ENCODE measurements around the gene WDR17. TPM values are rescaled to one million over a fixed set of nuclear protein-coding genes. Genes with fewer than 3 reads are reported as not detected.

The WDR17 gene
- total and polyA plus RNA-seq, 2 donors (not counting 1 experiment from before 2014, with no cell fraction given), result 1.7 to 4.5 TPM

- H3K36me3 ChIP-seq (ENCODE audit: control insufficient read depth, insufficient read depth, low read length), result no peaks in the 10 kb centered on the region
- H3K9me3 ChIP-seq (ENCODE audit: control insufficient read depth, insufficient read depth, low read depth, low read length), result no peaks in the 10 kb centered on the region
- H3K27ac ChIP-seq (ENCODE audit: insufficient read depth, low read length), result no peak overlapping the region
- H2AFZ ChIP-seq (ENCODE audit: low read length), result no peak overlapping the region
- H3K4me2 ChIP-seq (ENCODE audit: extremely low read depth, insufficient read depth, low read length), result no peak overlapping the region
- H3K4me1 ChIP-seq (ENCODE audit: control insufficient read depth, extremely low read depth, insufficient read depth, low read length), result no peaks in the 10 kb centered on the region
- no peak for DNase-seq (ENCODE audit: low read depth in 2 of 2)
- H3K9ac ChIP-seq (ENCODE audit: insufficient read depth, low read length), result no peak overlapping the region
- no peaks in the 10 kb centered on the region for H3K27me3 ChIP-seq (ENCODE audit: control insufficient read depth, insufficient read depth, low read length)
- no peak overlapping the region for H3K4me3 ChIP-seq (replicated peaks in 1 of 4; ENCODE audit: control extremely low read depth in 1 of 4, insufficient read depth in 1 of 4, low read depth in 3 of 4, low read length in 4 of 4)
- no peaks in the 10 kb centered on the region for H3K79me2 ChIP-seq (ENCODE audit: control insufficient read depth, insufficient read depth, low read length)
- no peak for TF ChIP-seq EZH2 (IDR thresholded peaks at IDR 0.05; ENCODE audit: low read length, missing control alignments)
- TF ChIP-seq CTCF (conservative IDR thresholded peaks at IDR 0.05 in 1 of 2, IDR thresholded peaks at IDR 0.05 in 1 of 2; ENCODE audit: low read depth in 1 of 2, low read length in 2 of 2), result no peak
- H4K20me1 ChIP-seq (ENCODE audit: control insufficient read depth, extremely low read depth, insufficient read depth, low read length), result no peaks in the 10 kb centered on the region
Measured at GRCh38 chr4:176030391-176030790, 35.2 kb upstream of the WDR17 start.

- no peak overlapping the region for H3K9ac ChIP-seq (ENCODE audit: insufficient read depth, low read length)
- H3K27ac ChIP-seq (ENCODE audit: insufficient read depth, low read length), result no peak overlapping the region
- H3K36me3 ChIP-seq (ENCODE audit: control insufficient read depth, insufficient read depth, low read length), result no peaks in the 10 kb centered on the region
- H4K20me1 ChIP-seq (ENCODE audit: control insufficient read depth, extremely low read depth, insufficient read depth, low read length), result no peaks in the 10 kb centered on the region
- no peak for DNase-seq (ENCODE audit: low read depth in 2 of 2)
- no peaks in the 10 kb centered on the region for H3K4me1 ChIP-seq (ENCODE audit: control insufficient read depth, extremely low read depth, insufficient read depth, low read length)
- no peaks in the 10 kb centered on the region for H3K9me3 ChIP-seq (ENCODE audit: control insufficient read depth, insufficient read depth, low read depth, low read length)
- H3K4me2 ChIP-seq (ENCODE audit: extremely low read depth, insufficient read depth, low read length), result no peak overlapping the region
- H3K4me3 ChIP-seq (replicated peaks in 1 of 4; ENCODE audit: control extremely low read depth in 1 of 4, insufficient read depth in 1 of 4, low read depth in 3 of 4, low read length in 4 of 4), result no peak overlapping the region
- TF ChIP-seq EZH2 (IDR thresholded peaks at IDR 0.05; ENCODE audit: low read length, missing control alignments) (no peak), CTCF (conservative IDR thresholded peaks at IDR 0.05 in 1 of 2, IDR thresholded peaks at IDR 0.05 in 1 of 2; ENCODE audit: low read depth in 1 of 2, low read length in 2 of 2) (no peak)
- H3K79me2 ChIP-seq (ENCODE audit: control insufficient read depth, insufficient read depth, low read length), result no peaks in the 10 kb centered on the region
- H3K27me3 ChIP-seq (ENCODE audit: control insufficient read depth, insufficient read depth, low read length), result no peaks in the 10 kb centered on the region
- no peak overlapping the region for H2AFZ ChIP-seq (ENCODE audit: low read length)
Measured at GRCh38 chr4:176031922-176032321, 33.7 kb upstream of the WDR17 start.

GRCh38 chr4:176032454-176032853, 33.2 kb upstream of the WDR17 start:
- no peaks in the 10 kb centered on the region for H3K9me3 ChIP-seq (ENCODE audit: control insufficient read depth, insufficient read depth, low read depth, low read length)

More at GRCh38 chr4:176032454-176032853, 33.2 kb upstream of the WDR17 start:
- no peaks in the 10 kb centered on the region for H3K27me3 ChIP-seq (ENCODE audit: control insufficient read depth, insufficient read depth, low read length)
- H4K20me1 ChIP-seq (ENCODE audit: control insufficient read depth, extremely low read depth, insufficient read depth, low read length), result no peaks in the 10 kb centered on the region
- H3K4me3 ChIP-seq (replicated peaks in 1 of 4; ENCODE audit: control extremely low read depth in 1 of 4, insufficient read depth in 1 of 4, low read depth in 3 of 4, low read length in 4 of 4), result no peak overlapping the region
- no peaks in the 10 kb centered on the region for H3K36me3 ChIP-seq (ENCODE audit: control insufficient read depth, insufficient read depth, low read length)
- no peak overlapping the region for H3K9ac ChIP-seq (ENCODE audit: insufficient read depth, low read length)
- H3K27ac ChIP-seq (ENCODE audit: insufficient read depth, low read length), result no peak overlapping the region
- no peak overlapping the region for H2AFZ ChIP-seq (ENCODE audit: low read length)
- no peak for DNase-seq (ENCODE audit: low read depth in 2 of 2)
- no peak overlapping the region for H3K4me2 ChIP-seq (ENCODE audit: extremely low read depth, insufficient read depth, low read length)
- TF ChIP-seq CTCF (conservative IDR thresholded peaks at IDR 0.05 in 1 of 2, IDR thresholded peaks at IDR 0.05 in 1 of 2; ENCODE audit: low read depth in 1 of 2, low read length in 2 of 2) (no peak), EZH2 (IDR thresholded peaks at IDR 0.05; ENCODE audit: low read length, missing control alignments) (no peak)
- H3K79me2 ChIP-seq (ENCODE audit: control insufficient read depth, insufficient read depth, low read length), result no peaks in the 10 kb centered on the region
- H3K4me1 ChIP-seq (ENCODE audit: control insufficient read depth, extremely low read depth, insufficient read depth, low read length), result no peaks in the 10 kb centered on the region
